NCI-H1436 (cell line): ENCODE data around the gene SRSF2.
A peak's percentile ranks its signal among the peaks of the same experiment; 100 is the strongest.
"Not testable (repeated sequence)": the region's sequence is repeated elsewhere in the genome, so short reads cannot be mapped to it uniquely, and the experiment has no call there.

ENCODE experiments used
- DNase-seq: peaks from one replicate; lab custom pipeline; 2025; lab: John Stamatoyannopoulos, UW

The SRSF2 gene

DNA sequence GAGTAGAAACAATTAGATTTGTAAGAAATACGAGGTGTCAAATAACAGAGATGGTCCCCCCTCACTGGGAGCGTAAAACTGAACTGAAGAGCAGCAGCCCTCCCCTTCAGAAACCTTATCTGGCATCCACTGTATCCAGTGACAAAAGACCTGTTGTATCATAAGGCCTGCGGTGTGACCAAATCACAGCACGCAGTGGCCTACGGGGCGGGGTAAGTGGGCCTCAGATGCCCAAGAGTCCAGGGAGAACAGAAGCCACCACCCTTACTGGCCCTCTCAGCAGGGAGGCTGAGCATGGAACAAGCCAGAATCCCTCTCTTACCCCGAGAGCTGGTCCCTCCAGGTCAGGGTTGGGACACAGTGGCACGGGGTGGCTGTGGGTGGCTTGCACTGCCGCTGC, 16.2 kb downstream of the SRSF2 start:
- DNase-seq: no peak

DNA sequence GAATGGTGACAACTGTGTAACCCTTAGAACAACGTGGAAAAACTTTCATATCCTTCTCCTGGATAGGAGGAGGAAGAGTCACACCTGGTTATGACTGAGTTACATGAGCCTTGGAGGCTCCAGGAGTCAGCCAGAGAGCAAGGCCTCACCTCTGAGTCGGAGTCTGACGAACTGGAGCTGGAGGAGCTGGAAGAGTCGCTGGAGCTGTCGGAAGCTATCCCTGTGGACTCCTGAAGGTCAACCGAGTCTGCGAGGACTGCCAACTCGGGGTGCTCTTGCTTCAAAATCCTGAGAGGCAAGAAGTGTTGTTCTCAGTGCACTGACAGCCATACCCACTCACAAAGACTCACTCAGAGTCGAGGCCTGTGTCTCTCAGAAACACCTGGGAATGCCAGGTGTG, 16.9 kb downstream of the SRSF2 start:
- no peak for DNase-seq

DNA sequence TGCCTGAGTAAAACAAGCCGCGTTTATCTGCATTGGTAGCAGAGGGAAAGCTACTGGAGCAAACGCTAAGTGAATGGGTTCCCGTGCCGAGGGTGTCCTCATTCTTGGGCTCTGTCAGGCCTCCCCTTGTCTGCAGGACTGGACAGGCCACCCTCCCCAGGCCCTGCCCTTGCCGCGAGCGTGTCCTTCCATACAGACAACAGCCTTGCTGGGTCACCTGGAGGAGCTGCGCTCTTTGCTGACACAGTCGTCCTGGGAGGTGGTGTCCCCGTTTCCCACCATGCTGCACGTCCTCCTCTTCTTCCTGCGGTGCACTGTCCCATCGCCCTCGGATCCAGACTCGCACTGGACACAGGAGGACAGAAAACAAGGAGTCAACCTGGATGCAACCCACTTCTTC, 18.6 kb downstream of the SRSF2 start:
- no peak for DNase-seq

DNA sequence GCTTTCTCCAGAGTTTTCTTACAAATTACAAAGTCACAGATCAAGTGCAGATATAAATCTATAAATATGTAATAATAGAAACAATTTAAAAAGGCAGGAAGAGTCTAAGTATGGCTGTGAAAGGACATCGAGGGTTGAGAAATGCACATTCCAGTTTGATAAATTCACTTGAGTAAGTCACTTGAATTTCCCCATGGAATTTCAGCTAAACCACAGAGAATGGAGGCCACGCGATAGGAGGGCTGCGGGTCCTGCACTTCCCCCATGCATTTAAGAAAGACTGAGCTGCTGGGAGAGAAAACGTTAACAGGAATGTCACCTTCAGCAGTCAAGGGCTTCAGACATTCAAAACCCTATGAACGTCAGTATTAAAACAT, 20.3 kb downstream of the SRSF2 start:
- DNase-seq: no peak

DNA sequence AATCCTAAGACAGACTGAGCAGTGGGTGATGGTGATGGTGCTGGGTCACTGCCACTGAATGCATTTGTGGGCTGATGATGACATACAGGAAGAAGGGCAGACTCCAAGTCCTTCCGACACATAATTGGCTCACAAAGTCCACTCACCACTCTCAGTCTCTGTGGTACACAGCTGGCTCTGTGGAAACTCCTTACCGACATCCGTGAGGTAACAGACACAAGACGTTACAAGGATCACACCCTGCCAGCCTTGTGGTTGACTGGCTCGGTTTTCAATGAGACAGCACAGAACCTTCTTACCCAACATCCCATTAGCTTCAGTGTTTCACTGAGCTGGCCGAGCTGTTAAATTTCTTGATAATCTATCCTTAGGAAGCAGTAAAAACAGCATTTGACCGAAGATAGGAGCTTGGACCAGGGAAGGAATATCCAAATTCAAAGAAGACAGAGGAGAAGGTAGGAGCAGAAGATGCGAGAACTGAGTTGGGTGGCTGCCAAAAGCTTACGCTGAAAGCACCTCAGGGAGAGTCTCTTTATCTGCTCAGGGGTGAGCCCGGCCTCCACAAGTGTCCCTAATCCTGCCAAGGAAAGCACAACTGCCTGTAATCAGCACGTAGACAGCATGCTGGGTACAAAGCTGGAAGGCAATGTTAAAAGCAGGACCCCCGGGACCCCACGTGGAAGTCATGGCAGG, 20.8 kb downstream of the SRSF2 start:
- no peak for DNase-seq

DNA sequence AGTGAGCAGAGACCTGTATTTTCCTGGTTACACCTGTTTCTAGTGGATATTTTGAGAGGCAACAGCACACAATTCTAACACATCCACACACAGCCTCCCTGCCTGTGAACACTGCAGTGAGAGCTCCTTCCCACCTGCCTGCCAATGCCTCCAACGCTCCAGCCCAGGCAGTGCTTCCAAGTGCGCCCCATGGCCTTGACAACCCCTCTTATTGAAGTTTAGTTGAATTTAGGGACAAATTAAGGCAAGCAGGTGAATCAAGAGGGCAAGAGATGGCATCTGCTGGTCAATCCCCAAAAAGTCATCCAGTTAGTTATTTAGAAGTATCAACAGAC, 21.7 kb downstream of the SRSF2 start:
- DNase-seq: no peak

DNA sequence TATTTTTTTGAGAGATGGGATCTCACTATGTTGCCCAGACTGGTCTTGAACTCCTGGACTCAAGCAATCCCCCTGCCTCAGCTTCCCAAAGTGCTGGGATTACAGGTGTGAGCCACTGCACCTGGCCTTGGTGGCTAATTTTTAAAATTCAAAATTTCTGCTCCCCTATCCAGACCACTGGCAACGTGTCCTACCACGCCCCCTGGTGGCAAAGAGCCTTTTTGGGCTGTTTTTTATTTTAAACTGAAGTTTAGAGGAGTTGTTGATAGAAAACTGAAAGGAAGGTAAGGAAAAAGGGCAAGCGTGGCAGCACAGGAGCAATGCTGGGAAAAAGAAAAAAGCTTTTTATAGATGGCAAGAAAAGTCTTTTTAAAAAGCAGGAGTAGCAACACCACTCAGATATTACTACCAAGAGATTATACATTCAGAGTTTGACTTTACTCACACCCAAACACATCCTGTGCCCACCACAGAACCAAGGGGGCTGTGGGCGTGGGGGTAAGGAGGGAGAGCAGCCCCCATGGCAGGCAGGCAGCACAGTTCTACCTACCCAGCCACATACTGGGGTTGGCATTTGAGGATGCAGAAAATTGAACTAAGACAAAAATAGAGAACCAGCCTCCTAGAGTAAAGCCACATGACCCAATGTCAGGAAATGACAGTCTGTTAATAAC, 22.2 kb downstream of the SRSF2 start:
- DNase-seq: peak; percentile 38

DNA sequence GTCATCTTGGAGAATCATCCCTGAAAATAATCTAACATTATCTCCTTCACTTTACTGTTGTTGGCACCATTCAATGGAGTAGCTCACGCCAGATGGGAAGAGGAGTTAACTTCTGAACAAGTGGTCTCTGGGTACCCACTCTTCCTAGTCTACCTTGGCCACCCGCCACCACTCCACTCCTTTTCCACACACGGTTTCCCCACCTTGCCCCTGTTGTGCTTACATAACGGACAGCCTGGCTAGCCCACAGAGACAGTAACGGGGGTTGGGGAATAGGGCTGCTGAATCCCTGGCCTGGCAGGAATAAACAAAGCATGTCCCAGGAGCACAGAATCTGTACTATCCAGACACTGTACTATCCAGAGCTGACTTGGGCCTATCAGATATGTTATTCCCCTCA, 22.8 kb downstream of the SRSF2 start:
- DNase-seq: no peak

DNA sequence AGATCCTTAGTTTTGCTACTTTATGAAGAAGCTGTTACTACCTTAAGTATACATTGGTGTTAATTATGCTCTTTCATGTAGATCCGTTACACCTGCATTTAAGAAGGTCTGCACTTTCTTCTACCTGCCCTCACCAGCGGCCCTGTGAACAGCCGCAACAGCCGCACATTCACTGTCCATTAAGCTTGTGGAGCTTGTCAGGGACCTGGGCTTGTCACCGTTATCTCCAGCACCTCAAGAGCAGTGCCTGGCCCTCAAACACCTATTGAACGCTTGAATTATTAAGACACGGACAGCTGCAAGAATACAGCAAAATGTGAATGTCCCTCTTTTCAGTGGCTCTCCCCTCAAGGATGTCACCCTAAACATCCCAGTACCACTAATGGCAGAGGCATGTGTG, 23.4 kb downstream of the SRSF2 start:
- no peak for DNase-seq

DNA sequence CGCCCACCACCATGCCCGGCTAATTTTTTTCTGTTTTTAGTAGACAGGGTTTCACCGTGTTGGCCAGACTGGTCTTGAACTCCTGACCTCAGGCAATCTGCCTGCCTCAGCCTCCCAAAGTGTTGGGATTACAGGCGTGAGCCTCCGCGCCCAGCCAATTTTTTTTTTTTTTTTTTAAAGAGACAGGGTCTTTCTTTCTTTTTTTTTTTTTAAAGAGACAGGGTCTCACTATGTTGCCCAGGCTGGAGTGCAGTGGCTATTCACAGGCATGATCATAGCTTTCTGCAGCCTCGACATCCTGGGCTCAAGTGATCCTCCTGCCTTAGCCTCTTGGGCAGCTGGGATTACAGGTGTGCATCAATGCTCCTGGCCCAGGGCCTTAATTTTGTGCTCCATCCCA, 24.8 kb downstream of the SRSF2 start:
- DNase-seq: not testable (repeated sequence)

DNA sequence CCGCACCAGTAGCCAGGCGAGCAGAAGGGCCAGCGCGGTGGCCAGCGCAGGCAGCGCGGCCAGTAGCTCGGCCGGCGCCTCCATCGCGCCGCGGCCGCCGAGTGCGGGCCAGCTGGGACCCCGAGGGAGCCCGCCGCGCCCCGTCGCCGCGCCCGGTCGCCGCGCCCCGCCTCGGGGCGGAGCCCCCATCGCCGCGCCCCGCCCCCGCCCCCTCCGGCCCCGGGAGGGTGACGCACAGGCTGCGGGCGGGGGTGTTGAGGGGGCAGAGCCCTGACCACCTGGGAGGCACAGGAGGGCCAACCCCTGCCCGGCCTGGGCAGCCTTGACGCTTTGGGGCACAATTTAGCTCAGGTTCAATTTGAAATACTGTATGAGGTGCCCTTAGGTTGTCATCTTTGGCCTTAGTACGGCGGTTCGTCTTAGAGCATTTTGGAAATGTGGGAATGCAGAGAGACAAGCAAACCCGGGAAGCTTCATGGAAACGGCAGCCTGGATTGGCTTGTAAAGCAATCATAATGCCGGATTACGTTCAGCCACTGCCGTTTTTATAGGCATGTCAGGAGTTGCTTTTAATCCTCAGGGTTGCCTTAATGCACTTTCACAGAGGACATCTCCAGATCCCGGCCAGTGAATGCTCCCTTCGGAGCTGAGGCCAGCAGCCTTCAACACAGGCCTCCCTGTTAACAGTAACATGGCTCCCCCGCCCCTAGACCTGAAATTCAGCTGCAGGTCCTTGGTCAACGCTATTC, 26.1 kb downstream of the SRSF2 start, which contains the start of gene MXRA7:
Gene MXRA7 (minus strand): TSS at position 103 of the 749 bp plus-strand sequence. CDS start 19 bp downstream, at position 84.
- DNase-seq: peak; percentile 67

DNA sequence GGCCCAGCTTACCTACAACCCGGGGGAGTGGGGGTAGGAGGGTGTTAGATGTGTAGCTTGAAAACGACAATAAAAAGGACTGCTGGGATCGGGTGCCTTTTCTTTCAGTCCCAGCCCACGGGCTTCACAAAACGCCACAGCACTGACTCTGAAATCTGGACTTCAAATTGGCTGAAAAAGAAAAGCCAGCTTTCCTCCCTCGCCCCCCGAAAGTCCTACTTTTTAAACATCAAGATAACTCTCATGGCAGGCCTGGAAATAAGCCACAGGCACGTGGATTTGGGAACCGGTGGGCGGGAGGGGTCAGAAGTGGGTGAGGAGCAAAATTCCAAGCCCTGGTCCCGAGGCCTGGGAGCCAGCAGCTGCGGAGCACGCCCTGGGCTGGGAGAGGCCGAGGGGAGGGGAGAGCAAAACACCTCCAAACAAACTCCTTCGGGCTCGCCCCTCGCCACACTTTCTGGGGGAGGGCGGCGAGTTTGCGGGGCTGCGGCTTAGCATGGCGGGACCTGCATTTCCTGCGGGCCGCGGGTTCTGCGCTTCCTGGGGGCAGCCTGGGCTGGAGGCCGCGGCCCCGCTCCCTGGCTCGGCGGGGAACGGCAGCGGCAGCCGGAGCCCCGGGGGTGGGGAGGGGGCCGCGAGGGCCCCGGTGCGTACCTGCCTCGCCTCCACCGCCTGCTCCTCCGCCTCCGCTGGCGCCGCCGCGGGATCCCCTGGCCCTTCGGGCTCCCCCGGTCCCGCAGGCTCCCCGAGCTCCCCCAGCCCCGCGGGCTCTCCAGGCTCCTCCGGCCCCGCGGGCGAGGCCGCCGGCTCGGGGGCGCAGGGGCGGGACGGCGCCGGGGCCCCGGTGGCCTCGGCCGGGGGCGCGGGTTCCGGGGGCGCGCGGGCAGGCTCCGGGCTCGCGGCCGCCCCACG, 26.9 kb downstream of the SRSF2 start:
- not testable (repeated sequence) for DNase-seq

DNA sequence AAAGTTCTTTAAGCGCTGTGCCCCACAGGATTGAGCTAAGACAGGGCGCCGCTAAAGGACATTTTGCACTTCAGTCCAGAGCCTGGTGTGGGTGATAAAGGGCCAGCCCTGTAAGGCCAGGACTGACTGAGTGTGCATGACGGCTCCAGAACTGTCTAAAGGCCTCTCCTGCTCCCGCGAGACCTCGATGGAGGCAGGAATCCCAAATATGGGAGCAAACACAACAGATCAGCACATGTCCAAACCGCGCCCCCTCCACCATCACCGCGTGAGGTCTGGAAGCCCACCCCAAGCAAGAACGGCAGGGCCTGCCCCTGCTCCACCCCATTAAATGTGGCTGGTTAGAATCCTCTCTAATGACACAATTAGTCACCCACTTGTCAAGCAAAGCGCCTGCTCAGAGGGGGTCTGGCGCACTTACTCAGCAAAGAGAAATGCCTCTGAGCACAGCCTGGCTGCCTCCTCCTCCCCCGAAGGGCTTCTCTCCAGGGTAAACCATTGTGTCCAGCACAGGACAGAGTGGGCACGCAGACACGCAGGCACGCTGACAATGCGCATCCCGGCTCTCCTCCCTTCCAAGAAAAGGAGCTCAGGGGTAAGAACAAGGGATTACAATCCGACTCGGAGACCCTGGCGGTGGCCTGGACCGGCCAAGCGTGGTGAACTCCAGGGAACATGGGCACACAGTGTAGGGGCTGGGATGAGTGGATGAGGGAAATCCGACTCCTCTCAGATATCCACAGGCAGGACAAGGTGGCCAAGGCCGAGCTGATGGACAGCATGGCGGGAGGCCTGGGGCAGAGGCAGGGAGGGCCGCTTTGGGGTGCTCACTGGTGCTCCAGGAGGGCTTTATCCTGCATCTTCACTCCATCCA, 27.8 kb downstream of the SRSF2 start:
- peak; percentile 75 for DNase-seq

DNA sequence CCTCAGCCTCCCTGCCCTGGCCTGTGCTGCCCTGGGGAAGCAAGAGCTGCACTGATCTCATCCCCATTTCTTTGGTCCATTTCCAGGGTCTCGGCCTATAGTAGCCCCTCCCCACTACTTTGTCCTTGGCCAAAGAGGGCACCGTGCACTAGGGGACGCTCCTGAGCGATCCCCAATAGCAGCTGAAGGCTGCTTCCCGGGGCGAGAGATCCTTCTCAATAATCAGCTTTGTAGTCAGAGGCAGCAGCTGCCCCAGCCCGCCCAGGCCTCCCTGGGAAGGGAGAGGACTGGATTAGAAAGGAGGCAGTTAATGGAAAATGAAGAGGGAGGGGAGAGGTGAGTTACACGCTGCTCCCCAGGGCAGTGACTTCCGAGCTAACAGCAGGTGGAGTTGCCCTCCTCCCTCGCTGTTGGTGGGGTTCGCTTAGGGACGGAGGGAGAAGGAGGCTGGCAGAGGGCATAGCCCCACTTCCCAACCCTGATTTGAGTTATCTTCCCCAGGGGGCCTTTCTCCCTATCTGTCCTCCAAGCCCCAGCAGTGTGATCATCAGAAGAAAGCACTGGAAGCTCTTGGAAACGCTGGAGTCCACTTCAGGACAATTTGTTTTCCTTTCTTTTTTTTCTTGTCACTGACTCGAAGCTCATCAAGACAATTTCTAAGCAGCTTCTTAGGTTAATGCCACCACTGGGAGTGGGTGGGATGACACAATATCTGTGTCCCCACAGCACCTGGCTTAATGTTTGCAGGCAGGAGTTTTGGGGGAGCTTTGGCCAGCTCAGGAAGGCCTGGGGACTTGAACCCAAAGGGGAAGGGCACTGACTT, 28.9 kb downstream of the SRSF2 start:
- DNase-seq: peak; percentile 51

DNA sequence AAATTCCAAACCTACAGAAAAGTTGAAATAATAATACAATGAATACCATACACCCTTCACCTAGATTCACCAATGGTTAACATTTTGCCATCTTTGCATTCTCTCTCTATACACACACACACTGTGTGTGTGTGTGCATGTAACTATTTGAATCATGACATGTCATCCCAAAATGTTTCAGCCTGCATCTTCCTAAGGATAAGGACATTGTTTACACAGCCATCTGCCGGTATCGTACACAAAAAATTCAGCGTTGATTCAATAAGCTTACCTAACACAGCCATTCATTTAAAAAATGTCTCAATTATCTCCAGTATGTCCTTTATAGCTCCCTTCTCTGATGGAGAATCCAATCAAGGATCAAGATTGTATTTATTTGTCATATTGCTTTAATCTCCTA, 30.3 kb downstream of the SRSF2 start:
- DNase-seq: no peak

DNA sequence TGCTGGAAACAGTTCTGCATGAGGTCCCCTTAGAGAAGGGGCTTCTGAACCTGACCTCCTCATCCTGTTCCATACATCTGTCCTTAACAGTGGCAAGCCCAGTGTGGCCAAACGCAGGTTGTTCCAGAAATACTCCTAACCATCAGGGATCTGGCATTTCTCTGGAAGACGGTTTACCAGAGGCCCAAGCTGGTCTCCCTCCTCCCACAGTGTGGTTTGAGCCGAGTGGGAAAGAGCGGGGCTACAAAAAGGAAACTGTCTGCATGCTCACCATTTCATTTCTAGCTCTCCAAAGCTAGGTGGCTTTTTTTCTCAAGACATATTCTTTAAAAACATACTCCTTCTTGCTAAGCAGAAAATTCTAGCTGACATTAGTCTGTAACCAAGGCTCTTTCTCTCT, 32.3 kb downstream of the SRSF2 start:
- DNase-seq: no peak

DNA sequence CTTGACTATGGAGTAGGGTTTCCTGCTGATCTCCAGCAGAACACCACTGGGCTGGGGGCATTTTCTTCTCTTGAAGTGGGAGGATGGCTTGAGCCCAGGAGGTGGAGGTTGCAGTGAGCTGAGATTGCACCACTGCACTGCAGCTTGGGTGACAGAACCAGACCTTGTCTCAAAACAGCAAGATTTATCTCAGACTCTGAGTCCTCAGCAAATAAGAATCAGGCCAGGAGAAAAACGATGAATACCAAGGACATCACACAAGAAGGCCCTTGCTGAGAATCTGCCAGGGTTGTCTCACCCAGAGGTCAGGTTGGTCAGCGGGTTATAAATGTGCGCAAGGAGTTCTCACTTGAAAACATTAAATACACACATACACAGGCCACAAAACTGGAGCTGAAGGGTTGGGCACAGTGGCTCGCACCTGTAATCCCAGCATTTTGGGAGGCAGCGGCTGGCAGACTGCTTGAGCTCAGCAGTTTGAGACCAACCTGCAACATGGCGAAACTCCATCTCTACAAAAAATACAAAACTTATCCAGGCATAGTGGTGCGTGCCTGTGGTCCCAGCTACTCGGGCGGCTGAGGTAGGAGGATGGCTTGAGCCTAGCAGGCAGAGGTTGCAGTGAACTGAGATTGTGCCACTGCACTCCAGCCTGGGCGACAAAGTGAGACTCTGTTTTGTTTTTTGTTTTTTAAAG, 34.0 kb downstream of the SRSF2 start:
- no peak for DNase-seq

DNA sequence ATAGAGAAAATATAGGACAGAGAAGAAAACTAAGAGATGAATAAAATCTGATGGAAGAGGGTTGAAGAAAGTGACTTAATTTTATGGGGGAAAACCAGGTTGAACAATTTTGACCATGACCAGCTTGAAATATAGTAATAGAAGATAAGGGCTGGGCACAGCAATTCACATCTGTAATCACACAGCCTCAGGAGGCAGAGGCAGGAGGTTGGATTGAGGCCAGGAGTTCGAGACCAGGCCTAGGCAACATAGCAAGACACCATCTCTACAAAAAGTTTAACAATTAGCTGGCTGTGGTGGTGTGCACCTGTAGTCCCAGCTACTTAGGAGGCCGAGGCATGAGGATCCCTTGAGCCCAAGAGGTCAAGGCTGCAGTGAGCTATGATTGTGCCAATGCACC, 35.1 kb downstream of the SRSF2 start:
- no peak for DNase-seq

DNA sequence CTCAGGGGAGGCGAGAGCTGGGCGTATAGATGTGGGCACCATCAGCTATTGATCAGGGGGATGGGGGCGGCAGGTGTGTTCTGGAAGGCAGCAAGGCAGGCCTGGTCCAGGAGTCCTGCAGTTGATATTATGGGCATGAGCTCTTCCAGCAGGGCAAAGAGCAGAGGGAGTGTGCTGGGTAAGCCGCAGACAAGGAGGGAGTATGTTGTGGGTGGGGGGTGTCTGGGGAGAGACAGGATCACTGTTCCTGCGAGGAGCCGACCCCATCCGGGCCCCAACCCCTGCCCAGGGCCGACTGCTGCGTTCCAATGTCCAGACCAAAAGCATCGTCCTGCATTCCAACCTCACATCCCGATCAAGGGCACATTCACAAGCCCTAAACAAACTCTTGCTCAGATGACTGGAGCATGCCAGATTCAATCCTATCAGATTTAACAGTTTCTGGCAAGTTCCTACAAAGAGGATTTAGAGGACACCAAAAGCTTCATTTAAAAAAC, 35.6 kb downstream of the SRSF2 start:
- no peak for DNase-seq
